ENCODE measurements around the gene APOO.

APOO gene

GRCh38 chrX:23904096-23904495 is 3.6 kb downstream of the APOO start:
- Histone ChIP-seq H2BK5ac (ENCODE audit: low read depth, low read length, poor library complexity, severe bottlenecking) (no peak overlapping the region), H3K36me3 (ENCODE audit: control insufficient read depth in 1 of 2, insufficient read depth in 2 of 2, low read depth in 1 of 2, low read length in 2 of 2) (no peaks in the 10 kb centered on the region), H3K18ac (ENCODE audit: low read depth in 1 of 2, low read length in 2 of 2) (no peak overlapping the region), H3K27me3 (ENCODE audit: control insufficient read depth in 1 of 2, insufficient read depth in 1 of 2, low read length in 2 of 2) (no peaks in the 10 kb centered on the region), H2BK15ac (ENCODE audit: low read depth, poor library complexity, severe bottlenecking) (no peak overlapping the region), H3K79me1 (replicated peaks; ENCODE audit: low read length, poor library complexity, severe bottlenecking) (peaks cover 1% of the 10 kb centered on the region), H3K14ac (ENCODE audit: low read length in 2 of 2) (no peak overlapping the region), H3K9ac (ENCODE audit: low read length) (peak overlapping the region; percentile 19), H3K9me3 (ENCODE audit: control insufficient read depth, low read length) (no peaks in the 10 kb centered on the region), H4K8ac (ENCODE audit: low read length) (no peak overlapping the region), H3K4me2 (ENCODE audit: low read length, poor library complexity, severe bottlenecking) (no peak overlapping the region), H2AK5ac (ENCODE audit: low read length, severe bottlenecking) (no peak overlapping the region), H2BK12ac (ENCODE audit: low read length in 2 of 2) (no peak overlapping the region), H3K4ac (ENCODE audit: low read depth in 1 of 2, low read length in 2 of 2) (no peak overlapping the region), H2BK120ac (ENCODE audit: low read depth, low read length) (no peak overlapping the region), H3K23ac (ENCODE audit: low read length in 2 of 2) (no peak overlapping the region), H4K91ac (ENCODE audit: low read length) (no peak overlapping the region), H3K4me3 (ENCODE audit: insufficient read depth in 1 of 2, low read depth in 1 of 2, low read length in 2 of 2) (no peak overlapping the region), H3K4me1 (ENCODE audit: control insufficient read depth, insufficient read depth, low read depth, low read length) (peaks cover 4% of the 10 kb centered on the region), H3K27ac (ENCODE audit: low read length, poor library complexity, severe bottlenecking) (no peak overlapping the region), H2AFZ (ENCODE audit: low read depth, low read length) (no peak overlapping the region)
- peak; percentile 48 for DNase-seq
- WGBS: 86% methylated on average over 2 of the region's 2 CpGs

GRCh38 chrX:23902419-23902818 is 5.3 kb downstream of the APOO start:
- no peak overlapping the region for H2BK15ac ChIP-seq (ENCODE audit: low read depth, poor library complexity, severe bottlenecking)
- H2BK5ac ChIP-seq (ENCODE audit: low read depth, low read length, poor library complexity, severe bottlenecking): no peak overlapping the region
- no peak overlapping the region for H3K18ac ChIP-seq (ENCODE audit: low read depth in 1 of 2, low read length in 2 of 2)
- peaks cover 1% of the 10 kb centered on the region for H3K79me1 ChIP-seq (replicated peaks; ENCODE audit: low read length, poor library complexity, severe bottlenecking)
- H3K23ac ChIP-seq (ENCODE audit: low read length in 2 of 2): no peak overlapping the region
- H2BK12ac ChIP-seq (ENCODE audit: low read length in 2 of 2): no peak overlapping the region
- H3K4ac ChIP-seq (ENCODE audit: low read depth in 1 of 2, low read length in 2 of 2): no peak overlapping the region
- no peak overlapping the region for H3K27ac ChIP-seq (ENCODE audit: low read length, poor library complexity, severe bottlenecking)
- no peak overlapping the region for H2AFZ ChIP-seq (ENCODE audit: low read depth, low read length)
- H3K36me3 ChIP-seq (ENCODE audit: control insufficient read depth in 1 of 2, insufficient read depth in 2 of 2, low read depth in 1 of 2, low read length in 2 of 2): no peaks in the 10 kb centered on the region
- DNase-seq: peak; percentile 65
- peaks cover 6% of the 10 kb centered on the region for H3K4me1 ChIP-seq (ENCODE audit: control insufficient read depth, insufficient read depth, low read depth, low read length)
- no peaks in the 10 kb centered on the region for H3K27me3 ChIP-seq (ENCODE audit: control insufficient read depth in 1 of 2, insufficient read depth in 1 of 2, low read length in 2 of 2)
- WGBS: no CpG with 5 or more reads among the region's 2 CpGs
- no peak overlapping the region for H3K4me2 ChIP-seq (ENCODE audit: low read length, poor library complexity, severe bottlenecking)
- no peak overlapping the region for H4K8ac ChIP-seq (ENCODE audit: low read length)
- no peak overlapping the region for H4K91ac ChIP-seq (ENCODE audit: low read length)
- no peak overlapping the region for H2AK5ac ChIP-seq (ENCODE audit: low read length, severe bottlenecking)
- H2BK120ac ChIP-seq (ENCODE audit: low read depth, low read length): no peak overlapping the region
- H3K4me3 ChIP-seq (ENCODE audit: insufficient read depth in 1 of 2, low read depth in 1 of 2, low read length in 2 of 2): no peak overlapping the region
- no peaks in the 10 kb centered on the region for H3K9me3 ChIP-seq (ENCODE audit: control insufficient read depth, low read length)
- no peak overlapping the region for H3K14ac ChIP-seq (ENCODE audit: low read length in 2 of 2)
- peak overlapping the region; percentile 57 for H3K9ac ChIP-seq (ENCODE audit: low read length)

- Histone ChIP-seq H4K91ac (ENCODE audit: low read length) (no peak overlapping the region), H3K4me2 (ENCODE audit: low read length, poor library complexity, severe bottlenecking) (no peak overlapping the region)
Observed at GRCh38 chrX:23901805-23902204, 5.9 kb downstream of the APOO start.

GRCh38 chrX:23901060-23901459 is 6.7 kb downstream of the APOO start:
- H3K4me3 ChIP-seq (ENCODE audit: insufficient read depth in 1 of 2, low read depth in 1 of 2, low read length in 2 of 2): no peak overlapping the region
- WGBS: 0% methylated on average over 1 of the region's 3 CpGs
- peak overlapping the region; percentile 19 for H2BK120ac ChIP-seq (ENCODE audit: low read depth, low read length)
- H3K36me3 ChIP-seq (ENCODE audit: control insufficient read depth in 1 of 2, insufficient read depth in 2 of 2, low read depth in 1 of 2, low read length in 2 of 2): no peaks in the 10 kb centered on the region
- peak overlapping the region in 1 of 2 experiments; percentile 11 for H2BK12ac ChIP-seq (ENCODE audit: low read length in 2 of 2)
- H3K14ac ChIP-seq (ENCODE audit: low read length in 2 of 2): no peak overlapping the region
- H3K27ac ChIP-seq (ENCODE audit: low read length, poor library complexity, severe bottlenecking): peak overlapping the region; percentile 81
- no peak overlapping the region for H3K4ac ChIP-seq (ENCODE audit: low read depth in 1 of 2, low read length in 2 of 2)
- peaks cover 1% of the 10 kb centered on the region for H3K79me1 ChIP-seq (replicated peaks; ENCODE audit: low read length, poor library complexity, severe bottlenecking)
- H3K4me2 ChIP-seq (ENCODE audit: low read length, poor library complexity, severe bottlenecking): no peak overlapping the region
- H3K27me3 ChIP-seq (ENCODE audit: control insufficient read depth in 1 of 2, insufficient read depth in 1 of 2, low read length in 2 of 2): no peaks in the 10 kb centered on the region
- H3K9ac ChIP-seq (ENCODE audit: low read length): peak overlapping the region; percentile 41
- no peak overlapping the region for H4K8ac ChIP-seq (ENCODE audit: low read length)
- H2AFZ ChIP-seq (ENCODE audit: low read depth, low read length): no peak overlapping the region
- no peak overlapping the region for H2AK5ac ChIP-seq (ENCODE audit: low read length, severe bottlenecking)
- H3K4me1 ChIP-seq (ENCODE audit: control insufficient read depth, insufficient read depth, low read depth, low read length): peaks cover 6% of the 10 kb centered on the region
- peak overlapping the region in 1 of 2 experiments; percentile 33 for H3K18ac ChIP-seq (ENCODE audit: low read depth in 1 of 2, low read length in 2 of 2)
- peak overlapping the region; percentile 44 for H2BK5ac ChIP-seq (ENCODE audit: low read depth, low read length, poor library complexity, severe bottlenecking)
- no peak overlapping the region for H3K23ac ChIP-seq (ENCODE audit: low read length in 2 of 2)
- peak; percentile 87 for DNase-seq
- no peaks in the 10 kb centered on the region for H3K9me3 ChIP-seq (ENCODE audit: control insufficient read depth, low read length)
- H2BK15ac ChIP-seq (ENCODE audit: low read depth, poor library complexity, severe bottlenecking): no peak overlapping the region
- H4K91ac ChIP-seq (ENCODE audit: low read length): no peak overlapping the region

More at GRCh38 chrX:23901805-23902204, 5.9 kb downstream of the APOO start:
- H3K27me3 ChIP-seq (ENCODE audit: control insufficient read depth in 1 of 2, insufficient read depth in 1 of 2, low read length in 2 of 2): no peaks in the 10 kb centered on the region
- H3K4ac ChIP-seq (ENCODE audit: low read depth in 1 of 2, low read length in 2 of 2): peak overlapping the region in 1 of 2 experiments; percentile 37
- DNase-seq: peak; percentile 84
- WGBS: 53% methylated on average over 1 of the region's 1 CpG
- H3K18ac ChIP-seq (ENCODE audit: low read depth in 1 of 2, low read length in 2 of 2): no peak overlapping the region
- no peak overlapping the region for H2AFZ ChIP-seq (ENCODE audit: low read depth, low read length)
- H3K4me3 ChIP-seq (ENCODE audit: insufficient read depth in 1 of 2, low read depth in 1 of 2, low read length in 2 of 2): no peak overlapping the region
- H2BK12ac ChIP-seq (ENCODE audit: low read length in 2 of 2): no peak overlapping the region
- no peak overlapping the region for H3K14ac ChIP-seq (ENCODE audit: low read length in 2 of 2)
- H2BK120ac ChIP-seq (ENCODE audit: low read depth, low read length): no peak overlapping the region
- H3K9me3 ChIP-seq (ENCODE audit: control insufficient read depth, low read length): no peaks in the 10 kb centered on the region
- no peak overlapping the region for H4K8ac ChIP-seq (ENCODE audit: low read length)
- no peaks in the 10 kb centered on the region for H3K36me3 ChIP-seq (ENCODE audit: control insufficient read depth in 1 of 2, insufficient read depth in 2 of 2, low read depth in 1 of 2, low read length in 2 of 2)
- H3K23ac ChIP-seq (ENCODE audit: low read length in 2 of 2): no peak overlapping the region
- H2BK15ac ChIP-seq (ENCODE audit: low read depth, poor library complexity, severe bottlenecking): no peak overlapping the region
- no peak overlapping the region for H2BK5ac ChIP-seq (ENCODE audit: low read depth, low read length, poor library complexity, severe bottlenecking)
- H3K27ac ChIP-seq (ENCODE audit: low read length, poor library complexity, severe bottlenecking): peak overlapping the region; percentile 81
- H2AK5ac ChIP-seq (ENCODE audit: low read length, severe bottlenecking): no peak overlapping the region
- peak overlapping the region; percentile 57 for H3K9ac ChIP-seq (ENCODE audit: low read length)
- H3K79me1 ChIP-seq (replicated peaks; ENCODE audit: low read length, poor library complexity, severe bottlenecking): peaks cover 1% of the 10 kb centered on the region
- peaks cover 6% of the 10 kb centered on the region for H3K4me1 ChIP-seq (ENCODE audit: control insufficient read depth, insufficient read depth, low read depth, low read length)

Measured in mesenchymal stem cell (in vitro differentiated cells and primary cell).